Measurements from ENCODE around the gene DNAJC4. TPM values are rescaled to one million over a fixed set of nuclear protein-coding genes. Genes with fewer than 3 reads are reported as not detected.

Gene DNAJC4
- total and polyA plus RNA-seq, 9 of the 15 experiments (the other 6 are each of a cell fraction or from before 2014, with no cell fraction given): 4.0 to 32.6 (median 19.9) TPM

DNA sequence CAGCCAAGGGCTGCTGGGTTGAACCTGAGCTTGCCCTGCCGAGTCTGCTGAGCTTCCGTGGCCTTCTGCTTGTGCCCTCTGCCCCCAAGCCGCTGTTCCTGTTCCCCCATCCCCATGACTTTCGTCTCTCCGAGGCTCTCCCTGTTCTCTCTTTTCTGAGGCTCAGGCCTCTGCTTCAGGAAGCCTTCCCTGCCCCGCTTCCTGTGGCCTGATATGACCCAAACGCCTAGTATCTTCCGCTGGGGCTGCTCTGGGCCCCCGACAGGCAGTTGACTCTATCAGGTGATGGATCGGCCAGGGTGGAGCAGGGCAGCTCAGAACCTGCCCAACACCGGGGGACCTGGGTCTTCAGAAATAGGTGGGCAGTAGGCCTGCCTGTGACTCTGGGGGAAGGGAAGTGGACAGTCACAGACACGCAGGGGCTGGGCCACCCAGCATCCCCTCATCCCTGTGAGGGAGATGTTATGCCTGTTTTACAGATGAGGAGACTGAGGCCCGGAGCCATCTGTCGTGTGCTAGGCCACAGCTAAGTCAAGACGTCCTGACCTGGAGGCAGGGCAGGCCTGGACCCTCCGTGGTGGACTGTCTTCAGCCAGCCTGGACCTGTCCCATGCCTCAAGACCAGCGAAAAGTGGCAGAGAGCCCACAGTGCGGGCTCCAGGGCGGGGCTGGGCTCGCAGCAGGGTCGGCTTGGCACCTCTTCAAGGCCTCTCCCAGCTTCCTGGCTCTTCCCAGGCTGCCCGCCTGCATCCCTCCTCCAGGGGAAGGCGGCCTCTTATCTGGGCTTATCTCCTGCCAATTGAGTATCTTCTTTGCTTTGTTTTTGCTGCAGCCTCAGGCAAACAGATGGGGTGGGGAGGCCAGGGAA is 37.9 kb downstream of the DNAJC4 start (continued):
- TF ChIP-seq ZNF584 (CRISPR knock-in tag; IDR thresholded peaks at IDR 0.05; ENCODE audit: low read depth) (no peak), CBFA2T3 (IDR thresholded peaks at IDR 0.05) (no peak), CTBP1 (IDR thresholded peaks at IDR 0.05; ENCODE audit: borderline replicate concordance) (peak; percentile 35; the same call in 1 of the 2 replicates), GATAD2B (IDR thresholded peaks at IDR 0.05; ENCODE audit: borderline replicate concordance) (no peak), ZC3H8 (IDR thresholded peaks at IDR 0.05) (no peak), TAF1 (IDR thresholded peaks at IDR 0.05; ENCODE audit: control insufficient read depth, extremely low read depth, insufficient read depth, low read length, severe bottlenecking) (no peak), SAFB2 (IDR thresholded peaks at IDR 0.05; ENCODE audit: borderline replicate concordance, low read depth, low read length, severe bottlenecking) (no peak), ZNF318 (IDR thresholded peaks at IDR 0.05; ENCODE audit: borderline replicate concordance in 1 of 2, low read depth in 1 of 2) (no peak), RUNX1 (IDR thresholded peaks at IDR 0.05; ENCODE audit: low read depth) (no peak), HNRNPUL1 (IDR thresholded peaks at IDR 0.05; ENCODE audit: low read length) (no peak), MTA1 (IDR thresholded peaks at IDR 0.05; ENCODE audit: borderline replicate concordance) (no peak), ZNF232 (CRISPR knock-in tag; IDR thresholded peaks at IDR 0.05) (no peak), CEBPZ (IDR thresholded peaks at IDR 0.05; ENCODE audit: borderline replicate concordance, low read depth, low read length) (no peak), POLR3G (IDR thresholded peaks at IDR 0.05; ENCODE audit: extremely low read depth, insufficient read length, insufficient replicate concordance) (no peak)
- TF ChIP-seq, protein P1, sequence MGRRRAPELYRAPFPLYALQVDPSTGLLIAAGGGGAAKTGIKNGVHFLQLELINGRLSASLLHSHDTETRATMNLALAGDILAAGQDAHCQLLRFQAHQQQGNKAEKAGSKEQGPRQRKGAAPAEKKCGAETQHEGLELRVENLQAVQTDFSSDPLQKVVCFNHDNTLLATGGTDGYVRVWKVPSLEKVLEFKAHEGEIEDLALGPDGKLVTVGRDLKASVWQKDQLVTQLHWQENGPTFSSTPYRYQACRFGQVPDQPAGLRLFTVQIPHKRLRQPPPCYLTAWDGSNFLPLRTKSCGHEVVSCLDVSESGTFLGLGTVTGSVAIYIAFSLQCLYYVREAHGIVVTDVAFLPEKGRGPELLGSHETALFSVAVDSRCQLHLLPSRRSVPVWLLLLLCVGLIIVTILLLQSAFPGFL (CRISPR knock-in tag; IDR thresholded peaks at IDR 0.05): no peak
